Natural killer cell treated with Interleukin-12 subunit alpha and Interleukin-12 subunit beta and Interleukin-15 and Interleukin-18, amount 100 ng/mL, for 72 hours (primary cell): ENCODE data around the gene BICC1. TPM values are rescaled to one million over a fixed set of nuclear protein-coding genes. Genes with fewer than 3 reads are reported as not detected.

ENCODE experiments used
- ATAC-seq, 2 donors: fragments of 150-1000 bp; cut with Tn5 transposase in 1 of 2; sonication (Bioruptor Pico), chemical (Tn5 transposase) in 1 of 2; 2 replicates each; pipeline ENCODE4 v1.10.0; 2021
- DNase-seq: peaks from one replicate; pipeline ENCODE4 v3.0.0; 2022; ENCODE audit warnings: low spot score
- H3K27ac Mint-ChIP-seq, 2 donors: 1 replicate in 1 of 2; 2 replicates in 1 of 2; pipeline ENCODE4 v1.8.0; 2022; ENCODE audit warnings: mixed read lengths in 2 of 2, mild to moderate bottlenecking in 1 of 2, moderate library complexity in 1 of 2
- H3K27me3 Mint-ChIP-seq, 2 donors: 1 replicate in 1 of 2; 2 replicates in 1 of 2; pipeline ENCODE4 v1.8.0; 2022; ENCODE audit warnings: mixed read lengths in 2 of 2
- H3K36me3 Mint-ChIP-seq: one replicate; pipeline ENCODE4 v1.8.0; 2022; ENCODE audit warnings: mixed read lengths
- H3K4me1 Mint-ChIP-seq, 2 donors: 1 replicate in 1 of 2; 2 replicates in 1 of 2; pipeline ENCODE4 v1.8.0; 2022; ENCODE audit warnings: low read depth in 2 of 2, mixed read lengths in 2 of 2, mild to moderate bottlenecking in 1 of 2
- H3K4me3 Mint-ChIP-seq: one replicate; pipeline ENCODE4 v1.8.0; 2022; ENCODE audit warnings: mixed read lengths
- H3K9me3 Mint-ChIP-seq: 2 replicates; pipeline ENCODE4 v1.8.0; 2022; ENCODE audit warnings: mixed read lengths
- total RNA-seq, 2 donors: library from RNA; stranded (reverse); gene quantifications; one replicate each; pipeline ENCODE4 v1.2.3, GENCODE V29; 2022

The BICC1 gene
- total RNA-seq, 2 donors from 2014 or later = 0.26 TPM; not detected in 1

DNA sequence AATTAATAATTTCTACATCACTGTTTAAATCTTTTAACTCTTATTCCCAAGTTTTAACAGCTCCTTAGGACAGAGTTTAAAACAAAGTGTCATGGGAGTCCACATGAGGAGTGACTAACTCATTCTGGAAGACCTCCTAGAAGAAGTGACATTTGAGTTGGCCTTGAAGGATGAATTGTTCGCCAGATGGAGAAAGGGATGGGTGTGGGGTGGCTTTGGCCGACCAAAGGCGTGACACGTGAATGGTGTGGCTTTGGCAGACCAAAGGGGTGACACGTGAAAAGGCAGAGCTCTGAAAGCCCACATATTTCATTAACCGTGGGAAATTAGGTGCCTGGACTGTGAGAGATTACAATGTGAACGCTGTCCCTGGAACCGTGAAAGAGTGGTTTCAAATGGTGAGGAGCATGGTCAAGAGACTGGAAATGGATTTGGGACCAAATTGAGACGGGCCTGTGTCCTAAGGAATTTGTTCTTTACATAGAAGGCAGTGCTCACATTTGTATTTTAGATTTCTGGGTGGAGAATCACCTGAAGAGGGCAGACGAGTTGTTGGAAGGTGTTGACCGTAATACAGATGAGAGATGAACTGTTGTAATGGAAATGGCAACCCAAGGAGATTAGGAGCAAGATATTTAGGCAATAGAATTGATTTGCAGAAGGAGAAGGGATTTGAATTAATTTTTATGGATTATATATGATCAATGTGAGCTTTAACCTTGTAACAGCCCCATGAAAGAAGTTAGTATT, 228.1 kb downstream of the BICC1 start:
- H3K9me3 Mint-ChIP-seq = peaks cover 4% of the 10 kb centered on the region
- no peak overlapping the region for H3K4me3 Mint-ChIP-seq
- H3K27me3 Mint-ChIP-seq = peaks cover 0 to 1% of the 10 kb centered on the region in 2 donors
- DNase-seq = no peak
- no peaks in the 10 kb centered on the region for H3K36me3 Mint-ChIP-seq
- no peaks in the 10 kb centered on the region for H3K4me1 Mint-ChIP-seq
- no peak for ATAC-seq
- no peak overlapping the region for H3K27ac Mint-ChIP-seq

DNA sequence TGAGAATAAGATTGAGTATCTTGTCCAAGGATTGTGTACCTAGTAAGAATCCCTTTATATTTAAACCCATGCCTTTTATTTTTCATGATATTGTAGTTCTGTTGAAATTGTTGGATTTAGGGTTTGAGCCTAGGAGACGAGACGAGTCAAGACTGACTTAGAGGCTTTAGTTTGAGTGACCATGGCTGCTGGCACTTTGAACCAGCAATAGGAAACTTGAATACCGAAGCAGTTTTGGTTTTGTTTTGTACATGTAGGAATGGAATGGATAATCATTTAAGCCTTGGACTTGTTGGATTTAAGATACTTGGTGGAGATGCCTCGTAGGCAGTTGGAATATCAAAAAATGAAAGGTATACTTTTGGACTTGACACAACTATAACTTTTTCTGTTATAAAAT, 229.0 kb downstream of the BICC1 start:
- Mint-ChIP-seq H3K27me3 (no peaks in the 10 kb centered on the region), H3K4me3 (no peak overlapping the region), H3K36me3 (no peaks in the 10 kb centered on the region), H3K9me3 (peaks cover 4% of the 10 kb centered on the region), H3K4me1 (no peaks in the 10 kb centered on the region), H3K27ac (no peak overlapping the region)
- no peak for ATAC-seq
- no peak for DNase-seq

DNA sequence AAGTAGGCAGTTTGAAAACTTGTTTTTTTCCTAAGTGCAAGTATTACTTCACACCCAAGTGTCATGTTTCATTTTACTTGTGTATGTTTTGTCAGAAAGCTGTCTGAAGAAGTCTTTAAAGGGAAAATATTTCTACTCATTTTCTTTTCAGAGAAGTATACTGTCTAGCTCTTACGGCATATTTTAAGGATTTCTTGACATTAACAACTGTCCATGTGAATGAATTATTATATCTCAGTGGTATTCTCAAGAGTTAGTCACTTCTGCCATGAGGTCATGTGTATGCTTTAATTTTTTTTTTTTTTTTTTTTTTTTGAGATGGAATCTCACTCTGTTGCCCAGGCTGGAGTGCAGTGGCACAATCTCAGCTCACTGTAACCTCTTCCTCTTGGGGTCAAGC, 229.5 kb downstream of the BICC1 start:
- H3K27ac Mint-ChIP-seq = no peak overlapping the region
- peaks cover 4% of the 10 kb centered on the region for H3K9me3 Mint-ChIP-seq
- H3K4me3 Mint-ChIP-seq = no peak overlapping the region
- no peaks in the 10 kb centered on the region for H3K36me3 Mint-ChIP-seq
- H3K4me1 Mint-ChIP-seq = no peaks in the 10 kb centered on the region
- no peaks in the 10 kb centered on the region for H3K27me3 Mint-ChIP-seq
- ATAC-seq = no peak
- no peak for DNase-seq

DNA sequence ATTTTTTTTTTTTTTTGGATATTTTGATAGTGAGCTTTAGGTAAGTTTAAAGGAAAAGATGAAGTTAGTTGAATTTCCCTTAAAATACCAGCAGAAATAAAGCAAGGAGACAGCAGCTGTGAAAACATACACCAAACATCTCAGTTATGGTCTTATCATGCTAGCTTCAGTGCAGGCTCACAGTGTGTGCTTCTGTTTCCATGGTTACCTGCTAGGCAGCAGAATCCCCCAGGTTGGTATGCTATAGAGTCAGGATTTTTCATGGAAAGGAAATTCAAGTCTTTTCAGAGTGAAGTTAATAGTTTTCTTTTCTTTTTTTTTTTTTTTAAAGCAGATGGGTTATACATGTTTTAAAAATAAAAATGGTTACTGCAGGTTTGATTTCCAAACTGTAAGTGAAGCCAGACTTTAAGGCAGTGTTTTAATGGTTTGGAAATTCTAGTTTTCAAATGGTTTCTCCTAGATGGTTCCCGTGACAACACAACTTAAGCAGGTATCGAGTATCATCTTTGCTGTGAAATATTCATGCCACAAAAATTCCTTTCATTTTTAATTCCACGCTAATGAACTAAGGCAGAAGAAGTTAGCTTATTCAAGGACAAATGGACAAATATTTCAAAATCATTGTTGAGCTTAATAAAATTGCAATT, 230.9 kb downstream of the BICC1 start:
- Mint-ChIP-seq H3K9me3 (peaks cover 4% of the 10 kb centered on the region), H3K27me3 (no peaks in the 10 kb centered on the region), H3K4me1 (no peaks in the 10 kb centered on the region), H3K36me3 (no peaks in the 10 kb centered on the region), H3K4me3 (no peak overlapping the region), H3K27ac (no peak overlapping the region)
- ATAC-seq = no peak
- DNase-seq = no peak

DNA sequence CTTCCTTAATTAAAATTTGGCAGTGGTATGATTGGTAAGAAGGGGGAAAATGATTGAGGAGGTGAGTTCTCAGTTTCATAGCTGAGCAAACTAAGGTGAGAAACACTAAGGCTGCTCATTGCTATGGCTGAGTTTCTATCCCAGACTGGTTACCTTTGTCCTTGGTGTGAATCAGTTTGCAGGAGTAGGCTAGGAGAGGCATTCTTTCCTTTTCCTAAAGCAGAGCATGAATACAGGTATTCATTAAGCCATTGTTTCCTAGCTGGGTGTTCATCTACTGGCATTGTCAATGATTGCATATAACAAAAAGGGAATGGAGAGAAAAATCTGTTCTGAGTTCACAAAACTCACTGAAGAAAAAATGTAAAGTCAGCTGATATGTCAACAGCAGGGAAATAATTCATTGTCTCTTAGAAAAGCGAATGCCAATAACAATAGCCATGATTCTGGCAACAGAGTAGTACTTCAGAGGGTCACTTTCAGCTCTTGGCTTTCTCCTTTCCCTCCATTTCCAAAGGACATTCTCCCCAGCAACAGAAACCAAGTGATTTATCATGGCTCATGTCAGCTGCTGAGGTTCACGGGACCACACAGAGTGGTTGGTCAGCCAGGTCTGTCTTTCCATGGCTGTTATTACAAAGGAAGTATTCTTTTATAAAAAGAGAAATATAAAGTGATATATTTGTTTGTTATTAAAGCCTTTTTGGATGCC, 234.0 kb downstream of the BICC1 start:
- Mint-ChIP-seq H3K9me3 (no peaks in the 10 kb centered on the region), H3K27ac (no peak overlapping the region), H3K27me3 (no peaks in the 10 kb centered on the region), H3K4me3 (no peak overlapping the region), H3K36me3 (no peaks in the 10 kb centered on the region), H3K4me1 (no peaks in the 10 kb centered on the region)
- ATAC-seq (no peak), DNase-seq (no peak)

DNA sequence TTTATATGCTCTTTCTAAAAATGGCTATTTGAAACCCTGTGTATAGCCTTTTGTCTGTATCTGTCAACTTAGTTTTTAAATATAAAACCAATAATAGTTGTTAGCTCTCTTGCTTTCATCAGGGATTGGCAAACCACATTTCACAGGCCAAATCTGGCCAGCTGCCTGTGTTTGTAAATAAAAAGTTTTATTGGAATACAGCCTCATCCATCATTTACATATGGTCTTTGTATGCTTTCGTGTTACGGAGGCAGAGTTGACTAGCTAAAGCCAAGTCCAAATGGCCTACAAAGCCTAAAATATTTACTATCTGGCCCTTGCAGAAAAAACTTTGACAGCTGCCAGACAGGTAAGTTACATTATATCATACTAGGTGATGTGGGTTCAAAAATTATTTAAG, 235.0 kb downstream of the BICC1 start:
- Mint-ChIP-seq H3K36me3 (no peaks in the 10 kb centered on the region), H3K4me1 (no peaks in the 10 kb centered on the region), H3K4me3 (no peak overlapping the region), H3K27ac (no peak overlapping the region), H3K9me3 (no peaks in the 10 kb centered on the region), H3K27me3 (no peaks in the 10 kb centered on the region)
- DNase-seq = no peak
- no peak for ATAC-seq

DNA sequence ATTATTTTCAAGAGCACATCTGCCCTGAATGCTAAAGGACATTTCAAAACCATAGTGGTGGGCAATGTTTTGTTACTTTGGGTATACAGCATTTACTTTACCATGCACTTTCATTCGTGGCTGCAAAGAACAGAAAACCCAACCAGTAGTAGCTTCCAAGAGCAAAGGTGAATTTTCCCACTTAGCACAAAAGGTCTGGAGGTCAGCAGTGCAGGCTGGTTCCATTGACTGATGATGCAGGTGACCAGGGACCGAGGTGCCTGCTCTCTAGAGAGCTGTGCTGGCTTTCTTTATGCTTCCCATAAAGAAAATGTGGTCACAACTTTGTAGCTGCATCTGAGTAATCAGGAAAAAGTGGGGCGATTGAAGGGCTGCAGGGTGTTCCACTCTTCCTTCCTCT, 240.0 kb downstream of the BICC1 start:
- H3K4me1 Mint-ChIP-seq = peaks cover 0 to 7% of the 10 kb centered on the region in 2 donors
- H3K27ac Mint-ChIP-seq = no peak overlapping the region
- no peak overlapping the region for H3K4me3 Mint-ChIP-seq
- no peaks in the 10 kb centered on the region for H3K9me3 Mint-ChIP-seq
- H3K27me3 Mint-ChIP-seq = no peaks in the 10 kb centered on the region
- no peaks in the 10 kb centered on the region for H3K36me3 Mint-ChIP-seq
- ATAC-seq (no peak), DNase-seq (no peak)

DNA sequence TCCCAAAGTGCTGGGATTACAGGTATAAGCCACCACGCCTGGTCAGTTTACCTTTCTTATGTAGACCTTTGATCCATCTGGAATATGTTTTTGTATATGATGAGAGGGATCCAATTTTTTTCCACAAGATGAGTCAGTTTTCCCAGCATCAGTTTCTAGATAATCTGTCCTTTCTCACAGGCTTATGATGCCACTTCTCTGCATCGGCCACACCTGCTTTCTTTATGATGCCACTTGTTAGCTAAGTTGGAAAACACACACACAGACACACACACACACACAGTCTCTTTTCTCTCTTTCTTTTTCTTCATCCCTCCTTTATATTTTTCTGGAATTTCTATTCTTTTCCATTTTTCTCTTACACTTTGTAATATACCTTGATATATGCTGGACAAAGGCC, 240.8 kb downstream of the BICC1 start:
- H3K4me1 Mint-ChIP-seq = peaks cover 0 to 7% of the 10 kb centered on the region in 2 donors

DNA sequence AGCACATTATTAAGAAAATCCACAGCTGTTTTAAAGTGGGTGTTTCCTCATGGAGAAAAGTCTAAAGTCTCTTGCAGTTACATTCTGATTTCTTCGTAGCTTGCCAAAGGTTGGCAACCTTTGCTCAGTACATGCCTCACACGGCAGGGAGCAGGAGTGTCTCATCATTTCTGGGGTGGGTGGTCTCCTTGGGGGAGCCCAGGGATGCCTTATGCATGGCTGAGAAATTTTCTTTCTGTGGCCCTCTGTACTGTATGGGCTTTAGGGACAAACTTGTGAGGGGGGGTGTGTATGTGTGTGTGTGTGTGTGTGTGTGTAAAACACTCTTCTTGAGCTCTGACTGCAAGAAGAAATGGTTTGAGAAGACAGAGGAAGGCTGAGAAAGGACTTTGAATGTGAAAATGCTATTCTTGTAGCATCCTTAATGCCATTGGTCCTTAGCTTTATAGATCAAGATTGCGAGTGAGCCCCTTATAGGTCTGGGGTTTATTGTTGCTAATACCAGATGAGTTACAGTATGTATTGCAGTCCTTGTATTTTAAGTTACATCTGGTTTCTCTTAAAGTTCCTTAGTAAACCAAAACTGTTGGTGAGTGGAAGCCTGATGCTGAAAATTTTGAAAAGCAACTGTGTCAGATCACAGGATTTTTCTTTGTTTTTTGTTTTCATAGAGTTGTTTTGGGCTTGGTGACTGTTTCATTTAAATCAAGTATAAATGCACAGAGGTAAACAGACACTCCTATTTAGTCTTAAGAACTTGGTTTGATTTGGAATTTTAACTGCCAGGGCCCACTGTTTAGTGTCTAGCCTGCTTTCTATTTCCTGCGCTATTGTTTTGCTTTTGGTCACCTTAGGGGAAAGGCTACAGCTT, 242.0 kb downstream of the BICC1 start:
- Mint-ChIP-seq H3K4me3 (no peak overlapping the region), H3K27ac (no peak overlapping the region), H3K27me3 (no peaks in the 10 kb centered on the region), H3K4me1 (peaks cover 0 to 7% of the 10 kb centered on the region in 2 donors), H3K9me3 (no peaks in the 10 kb centered on the region), H3K36me3 (no peaks in the 10 kb centered on the region)
- DNase-seq = no peak
- ATAC-seq = peak in 1 of 2 donors; percentile 40

More for the DNA sequence above, 240.8 kb downstream of the BICC1 start:
- DNase-seq (no peak), ATAC-seq (no peak)
- H3K4me3 Mint-ChIP-seq = no peak overlapping the region
- no peaks in the 10 kb centered on the region for H3K36me3 Mint-ChIP-seq
- H3K27ac Mint-ChIP-seq = no peak overlapping the region
- H3K27me3 Mint-ChIP-seq = no peaks in the 10 kb centered on the region
- H3K9me3 Mint-ChIP-seq = no peaks in the 10 kb centered on the region

DNA sequence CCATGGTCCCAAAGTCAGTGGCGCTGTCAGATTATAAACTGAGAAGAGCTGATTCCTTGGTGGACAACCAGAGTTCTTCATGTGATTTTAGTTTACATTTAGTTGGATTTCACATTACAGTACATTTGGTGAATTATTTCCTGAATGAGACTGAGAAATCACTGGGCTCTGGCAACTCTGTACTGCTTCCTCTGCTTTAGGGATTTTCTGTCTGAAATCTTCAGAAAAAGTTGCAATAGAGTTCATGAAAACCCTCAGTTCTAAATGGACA, 242.6 kb downstream of the BICC1 start:
- Mint-ChIP-seq H3K27ac (no peak overlapping the region), H3K4me3 (no peak overlapping the region), H3K27me3 (no peaks in the 10 kb centered on the region), H3K4me1 (peaks cover 0 to 7% of the 10 kb centered on the region in 2 donors), H3K36me3 (no peaks in the 10 kb centered on the region), H3K9me3 (no peaks in the 10 kb centered on the region)
- ATAC-seq = no peak
- DNase-seq = no peak

DNA sequence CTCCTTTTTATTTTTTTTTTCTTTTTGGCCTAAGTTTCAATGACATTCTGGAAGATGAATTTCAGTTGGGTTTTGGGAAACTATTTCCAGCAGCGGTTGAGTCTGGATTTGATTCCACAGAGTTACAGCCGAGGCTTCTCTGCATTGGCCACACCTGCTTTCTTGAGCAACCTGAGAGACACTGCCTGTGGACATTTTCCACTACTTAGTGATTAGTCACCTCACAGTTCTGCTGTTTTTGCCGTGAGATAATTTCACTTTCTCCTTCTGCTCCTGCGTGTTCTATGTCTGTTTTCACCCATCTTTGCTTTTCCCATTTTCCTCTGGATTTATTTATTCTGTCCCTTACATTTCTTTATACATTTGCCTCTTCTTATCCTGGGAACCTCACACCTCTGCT, 243.0 kb downstream of the BICC1 start:
- Mint-ChIP-seq H3K27me3 (no peaks in the 10 kb centered on the region), H3K4me1 (peaks cover 0 to 7% of the 10 kb centered on the region in 2 donors), H3K4me3 (no peak overlapping the region), H3K9me3 (no peaks in the 10 kb centered on the region), H3K36me3 (no peaks in the 10 kb centered on the region), H3K27ac (no peak overlapping the region)
- no peak for ATAC-seq
- no peak for DNase-seq

DNA sequence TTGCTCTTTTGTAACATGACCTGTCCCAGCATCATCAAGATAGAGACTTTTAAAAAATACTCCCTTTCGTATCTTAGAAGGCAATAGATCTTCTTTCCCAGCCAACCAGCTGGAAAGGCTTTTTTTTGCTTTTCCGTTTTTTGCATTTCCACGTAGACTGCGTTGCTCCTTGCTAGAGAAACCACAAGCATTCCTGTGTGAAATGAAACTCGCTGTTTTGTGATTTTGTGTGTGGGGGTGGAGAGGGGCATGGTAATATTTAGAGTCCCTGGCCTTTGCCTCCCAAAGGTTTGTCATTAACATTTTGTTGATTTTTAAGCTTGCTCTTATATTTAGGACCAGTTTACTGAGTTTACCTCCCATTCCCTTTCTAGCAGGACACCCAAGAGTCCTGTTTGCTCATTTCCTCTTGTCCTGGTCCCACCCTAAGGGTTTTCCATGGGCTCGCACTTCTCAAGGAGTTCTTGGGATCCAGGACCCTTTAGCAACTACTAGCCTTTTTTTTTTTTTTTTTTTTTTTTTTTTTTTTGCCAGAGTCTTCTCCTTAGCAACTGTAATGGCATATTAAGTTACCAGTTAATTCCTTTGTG, 243.6 kb downstream of the BICC1 start:
- H3K4me1 Mint-ChIP-seq = peaks cover 0 to 7% of the 10 kb centered on the region in 2 donors
- no peaks in the 10 kb centered on the region for H3K9me3 Mint-ChIP-seq
- H3K27me3 Mint-ChIP-seq = no peaks in the 10 kb centered on the region
- ATAC-seq = no peak
- H3K27ac Mint-ChIP-seq = no peak overlapping the region
- H3K4me3 Mint-ChIP-seq = no peak overlapping the region
- no peaks in the 10 kb centered on the region for H3K36me3 Mint-ChIP-seq
- DNase-seq = no peak

DNA sequence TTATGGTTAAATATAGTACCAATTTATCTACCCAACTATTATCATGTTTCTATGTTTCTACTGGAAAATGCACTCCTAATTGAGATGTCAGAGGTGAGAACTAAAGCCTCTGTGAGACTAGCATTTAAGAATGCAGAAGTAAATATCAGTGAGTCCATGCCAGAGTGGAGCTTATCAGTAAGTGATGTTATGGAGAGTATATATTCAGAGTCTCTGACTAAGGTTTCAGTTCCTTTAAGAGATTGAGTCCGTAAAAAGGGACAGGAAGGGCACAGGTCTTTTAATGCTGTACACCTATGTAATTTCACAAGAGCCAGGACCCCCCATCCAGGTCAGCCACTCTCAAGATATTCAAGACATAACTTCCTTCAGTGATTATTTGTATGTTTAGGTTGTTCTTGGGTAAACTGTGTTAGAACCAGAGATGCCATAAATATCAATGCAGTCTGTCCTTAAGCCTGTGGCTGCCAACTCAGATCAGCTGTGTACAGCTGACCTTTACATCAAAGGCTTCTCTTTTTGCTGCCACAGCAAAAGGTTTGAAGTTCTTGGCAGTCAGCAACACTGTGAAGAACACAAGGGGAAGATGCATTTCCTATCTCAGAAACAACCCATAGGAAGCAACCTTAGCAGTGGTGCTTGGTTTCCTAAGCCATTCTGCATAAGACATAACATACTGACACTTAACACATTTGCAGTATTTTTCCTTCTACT, 244.8 kb downstream of the BICC1 start:
- H3K4me3 Mint-ChIP-seq = no peak overlapping the region
- ATAC-seq = no peak
- H3K36me3 Mint-ChIP-seq = no peaks in the 10 kb centered on the region
- no peak overlapping the region for H3K27ac Mint-ChIP-seq
- H3K9me3 Mint-ChIP-seq = no peaks in the 10 kb centered on the region
- no peaks in the 10 kb centered on the region for H3K27me3 Mint-ChIP-seq
- DNase-seq = no peak
- H3K4me1 Mint-ChIP-seq = peaks cover 0 to 7% of the 10 kb centered on the region in 2 donors
